Measurements from ENCODE around the gene DMGDH. TPM values are rescaled to one million over a fixed set of nuclear protein-coding genes. Genes with fewer than 3 reads are reported as not detected.
"Not testable (repeated sequence)": the region's sequence is repeated elsewhere in the genome, so short reads cannot be mapped to it uniquely, and the experiment has no call there.

DMGDH gene
- total RNA-seq, 1 donor from 2014 or later: not detected

GRCh38 chr5:79020861-79021561, 48.5 kb downstream of the DMGDH start:
- DNase-seq (ENCODE audit: extremely low read depth, low read depth, low spot score): peak; percentile 62

- no peak for DNase-seq (ENCODE audit: extremely low read depth, low read depth, low spot score)
These were observed 54.8 kb downstream of the DMGDH start for GRCh38 chr5:79014631-79015030.

GRCh38 chr5:79011869-79012268, 57.6 kb downstream of the DMGDH start:
- no peak for DNase-seq (ENCODE audit: extremely low read depth, low read depth, low spot score)

- DNase-seq (ENCODE audit: extremely low read depth, low read depth, low spot score): no peak
These were observed 58.1 kb downstream of the DMGDH start for GRCh38 chr5:79011219-79011836.

DNA sequence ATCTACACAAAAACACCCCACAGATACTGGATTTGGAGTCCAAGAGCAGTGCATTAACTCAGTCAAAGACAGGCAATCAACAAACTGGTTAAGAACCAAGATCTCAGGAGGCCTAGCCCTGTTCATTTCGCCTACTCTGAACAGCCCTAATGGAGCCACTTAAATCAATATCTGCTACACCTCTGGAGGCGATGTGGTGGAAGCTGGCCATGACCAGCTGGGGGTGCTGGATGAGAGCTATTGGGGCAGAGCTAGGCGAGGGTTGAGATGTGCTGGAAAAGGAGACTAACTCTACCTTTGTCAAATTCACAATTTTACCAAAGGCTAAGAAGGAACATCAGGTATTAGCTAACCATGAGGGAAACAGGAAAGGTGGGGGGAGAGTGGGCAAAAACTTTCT, 61.1 kb downstream of the DMGDH start:
- no peak for DNase-seq (ENCODE audit: extremely low read depth, low read depth, low spot score)

DNA sequence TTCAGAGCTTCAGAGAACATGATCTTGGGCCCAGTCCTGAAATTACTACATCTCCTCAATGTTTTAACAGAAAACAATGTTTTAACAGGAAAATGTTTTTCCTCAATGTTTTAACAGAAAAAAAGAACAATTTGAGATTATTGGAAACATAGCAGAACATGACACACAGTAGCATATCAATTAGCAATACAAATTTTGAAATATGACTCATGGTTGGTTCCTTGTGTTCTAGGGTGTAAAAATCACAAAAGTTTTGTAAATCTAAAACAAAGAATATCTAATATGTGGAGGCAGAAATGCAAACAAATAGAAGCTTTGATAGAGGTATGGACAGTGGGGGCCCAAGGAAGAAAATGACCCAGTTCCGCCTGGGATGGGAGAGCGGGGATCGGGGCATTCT, 61.6 kb downstream of the DMGDH start:
- DNase-seq (ENCODE audit: extremely low read depth, low read depth, low spot score): no peak

- DNase-seq (ENCODE audit: extremely low read depth, low read depth, low spot score): no peak
These were observed 63.4 kb downstream of the DMGDH start for GRCh38 chr5:79005936-79006631.

- DNase-seq (ENCODE audit: extremely low read depth, low read depth, low spot score): no peak
These were observed 64.3 kb downstream of the DMGDH start for GRCh38 chr5:79005151-79005550.

GRCh38 chr5:79002374-79002773, 67.1 kb downstream of the DMGDH start:
- DNase-seq (ENCODE audit: extremely low read depth, low read depth, low spot score): no peak

GRCh38 chr5:79001471-79001870, 68.0 kb downstream of the DMGDH start:
- DNase-seq (ENCODE audit: extremely low read depth, low read depth, low spot score): no peak

- no peak for DNase-seq (ENCODE audit: extremely low read depth, low read depth, low spot score)
These were observed 72.4 kb downstream of the DMGDH start for GRCh38 chr5:78997090-78997489.

- no peak for DNase-seq (ENCODE audit: extremely low read depth, low read depth, low spot score)
These were observed 73.9 kb downstream of the DMGDH start for GRCh38 chr5:78995521-78996007.

DNA sequence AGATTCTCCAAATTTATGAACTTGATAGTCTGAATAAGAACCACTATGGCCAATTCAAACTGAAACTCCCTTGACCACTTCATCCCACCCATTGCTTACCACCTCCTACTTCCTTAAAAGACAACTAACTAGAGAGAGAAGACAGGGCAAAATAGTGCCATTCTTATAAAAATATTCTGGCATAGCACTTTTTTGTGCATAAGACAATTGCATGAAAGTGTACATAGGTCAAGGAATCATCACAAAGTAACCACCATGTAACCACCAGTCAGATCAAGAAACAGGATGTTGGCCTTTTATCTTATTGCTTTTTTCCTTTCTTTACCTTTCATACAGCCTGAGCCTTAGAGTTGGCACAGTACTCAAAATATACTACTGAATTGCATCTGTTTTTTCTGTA, 76.3 kb downstream of the DMGDH start:
- DNase-seq (ENCODE audit: extremely low read depth, low read depth, low spot score): no peak

DNA sequence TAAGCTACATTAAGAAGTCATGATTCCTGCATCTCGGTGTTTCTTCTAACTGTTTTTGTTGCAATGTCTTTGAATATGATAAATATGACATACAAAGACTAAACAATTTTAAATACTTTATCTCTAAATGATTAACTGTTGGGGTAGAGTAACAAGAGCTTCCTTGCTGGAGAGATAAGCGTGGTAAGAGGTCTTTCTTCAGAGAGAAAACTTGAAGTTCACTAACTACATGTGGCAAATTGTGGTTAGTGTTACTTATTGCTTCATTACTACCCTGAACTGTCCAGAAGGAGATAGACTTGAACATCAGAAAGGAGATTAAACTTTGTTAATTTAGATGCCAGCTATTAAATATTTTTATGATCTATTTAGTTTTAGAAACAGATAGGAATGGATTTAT, 77.3 kb downstream of the DMGDH start:
- no peak for DNase-seq (ENCODE audit: extremely low read depth, low read depth, low spot score)

DNA sequence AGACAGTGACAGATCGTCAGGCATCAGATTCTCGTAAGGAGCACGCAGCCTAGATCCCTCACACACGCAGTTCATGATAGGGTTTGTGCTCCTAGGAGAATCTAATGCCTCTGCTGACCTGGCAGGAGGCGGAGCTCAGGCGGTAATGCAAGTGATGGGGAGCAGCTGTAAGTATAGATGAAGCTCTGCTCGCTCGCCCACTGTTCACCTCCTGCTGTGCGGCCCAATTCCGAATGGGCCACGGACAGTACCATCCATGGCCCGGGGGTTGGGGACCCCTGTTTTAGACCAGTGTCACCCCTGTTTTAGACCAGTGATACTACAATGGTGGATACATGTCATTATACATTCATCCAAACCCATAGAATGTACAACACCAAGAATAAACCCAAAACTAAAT, 80.4 kb downstream of the DMGDH start:
- DNase-seq (ENCODE audit: extremely low read depth, low read depth, low spot score): no peak

GRCh38 chr5:78985725-78986223, 83.7 kb downstream of the DMGDH start:
- no peak for DNase-seq (ENCODE audit: extremely low read depth, low read depth, low spot score)

DNA sequence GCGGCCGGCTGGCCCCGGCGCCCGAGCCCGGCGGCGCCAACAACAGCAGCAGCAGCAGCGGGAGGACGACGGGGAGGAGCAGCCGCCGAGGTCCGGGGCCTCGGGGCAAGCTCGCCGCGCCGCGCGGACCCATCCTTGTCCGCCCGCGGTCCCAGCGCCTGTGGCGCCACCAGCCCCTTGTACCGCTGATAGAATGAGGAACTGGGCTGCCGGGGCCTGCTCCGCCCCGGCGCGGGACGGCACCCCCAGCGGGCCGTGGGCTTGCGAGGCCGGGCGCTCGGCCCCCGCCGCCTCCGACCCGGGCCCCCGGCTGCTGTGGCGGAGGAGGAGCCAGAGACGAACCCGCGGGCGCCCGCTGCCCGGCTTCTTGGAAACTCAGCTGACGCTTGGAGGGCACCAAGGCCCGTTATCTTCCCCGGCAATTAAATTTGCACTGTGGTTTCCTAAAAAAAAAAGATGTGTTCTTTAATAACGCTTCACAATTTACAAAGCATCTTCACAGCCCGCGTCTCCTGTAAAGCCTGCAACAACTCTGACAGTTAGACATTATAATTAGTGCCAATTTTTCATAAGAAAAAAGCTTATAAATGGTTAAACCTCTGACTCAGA, 84.3 kb downstream of the DMGDH start, which contains the start of gene ARSB:
TSS of gene ARSB (minus strand) at position 195 of the 609 bp plus-strand sequence. CDS start at position 133, 62 bp downstream.
- no peak for DNase-seq (ENCODE audit: extremely low read depth, low read depth, low spot score)

- no peak for DNase-seq (ENCODE audit: extremely low read depth, low read depth, low spot score)
These were observed 84.9 kb downstream of the DMGDH start for GRCh38 chr5:78984439-78985115.

DNA sequence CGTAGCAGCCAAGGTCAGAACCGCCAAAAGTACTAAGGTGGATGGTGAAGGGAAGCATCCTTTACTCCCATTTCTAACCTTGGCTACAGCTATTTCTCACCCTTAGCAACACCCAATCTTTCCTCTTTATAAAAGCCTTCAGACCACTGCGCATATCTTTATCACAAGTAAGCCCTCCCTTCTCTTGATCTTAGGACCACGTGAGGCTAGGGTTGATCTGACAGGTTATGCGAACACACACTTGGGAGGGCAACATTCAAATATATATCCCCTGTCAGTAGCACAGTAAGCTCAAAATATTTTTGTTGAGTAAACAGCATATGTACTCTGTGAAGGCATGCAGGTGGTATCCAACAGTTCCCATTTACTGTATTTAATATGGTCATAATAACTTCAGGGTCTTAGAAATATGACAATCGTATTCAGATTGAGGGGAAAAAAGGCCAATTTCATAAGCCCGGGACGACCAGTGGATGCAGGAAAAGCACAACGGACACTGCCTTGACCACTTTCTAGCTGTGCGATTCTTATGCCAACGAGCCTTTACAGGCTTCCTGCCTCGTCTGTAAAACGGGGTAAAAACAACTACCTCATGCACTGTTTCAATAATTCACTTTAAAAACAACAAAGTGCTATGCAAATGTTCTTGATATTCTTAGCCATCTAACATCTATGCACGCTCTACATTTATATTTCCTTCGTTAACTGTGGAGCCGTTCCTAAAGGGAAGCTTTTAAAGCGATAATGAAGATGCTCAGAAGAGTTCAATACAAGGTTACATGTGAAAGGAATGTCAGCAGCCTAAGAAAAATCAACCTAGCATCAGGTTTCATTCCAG, 85.7 kb downstream of the DMGDH start:
- DNase-seq (ENCODE audit: extremely low read depth, low read depth, low spot score): no peak

DNA sequence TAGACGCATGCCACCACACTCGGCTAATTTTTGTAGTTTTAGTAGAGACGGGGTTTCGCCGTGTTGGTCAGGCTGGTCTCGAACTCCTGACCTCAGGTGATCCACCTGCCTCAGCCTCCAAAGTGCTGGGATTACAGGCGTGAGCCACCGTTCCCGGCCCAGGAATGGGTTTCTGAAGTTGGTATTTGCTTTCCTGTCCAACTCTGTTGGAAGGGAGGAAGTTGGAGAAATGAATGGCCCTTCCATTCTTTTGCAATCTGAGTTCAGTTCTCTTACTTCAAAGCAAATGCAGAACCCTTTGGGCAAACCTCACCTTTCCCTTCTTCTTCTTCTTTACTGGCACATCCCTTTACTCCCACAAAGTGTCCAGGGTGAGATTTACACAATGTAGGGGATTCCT, 86.3 kb downstream of the DMGDH start:
- not testable (repeated sequence) for DNase-seq (ENCODE audit: extremely low read depth, low read depth, low spot score)
